ENCODE data around the gene GOLGA1.
A peak's percentile ranks its signal among the peaks of the same experiment; 100 is the strongest.
"Not testable (repeated sequence)": the region's sequence is repeated elsewhere in the genome, so short reads cannot be mapped to it uniquely, and the experiment has no call there.

The GOLGA1 gene

GRCh38 chr9:124964056-124964455, 23.2 kb upstream of the GOLGA1 start:
- Histone ChIP-seq H3K27ac (ENCODE audit: low read depth, low read length) (no peak overlapping the region), H3K9me3 (ENCODE audit: control insufficient read depth in 1 of 2, low read length in 2 of 2) (no peaks in the 10 kb centered on the region), H3K4me1 (ENCODE audit: control insufficient read depth in 1 of 2, insufficient read depth in 2 of 2, low read length in 2 of 2) (no peaks in the 10 kb centered on the region), H3K36me3 (ENCODE audit: control insufficient read depth in 1 of 2, insufficient read depth in 2 of 2, low read length in 2 of 2) (peaks cover 0 to 8% of the 10 kb centered on the region in 2 donors), H3K4me3 (ENCODE audit: low read depth in 1 of 2, low read length in 2 of 2) (no peak overlapping the region), H3K27me3 (ENCODE audit: control insufficient read depth in 1 of 2, insufficient read depth in 2 of 2, low read length in 2 of 2) (no peaks in the 10 kb centered on the region), H3K9ac (ENCODE audit: low read depth in 1 of 2, low read length in 2 of 2) (no peak overlapping the region)

GRCh38 chr9:124960409-124960752, 19.5 kb upstream of the GOLGA1 start:
- Histone ChIP-seq H3K36me3 (ENCODE audit: control insufficient read depth in 1 of 2, insufficient read depth in 2 of 2, low read length in 2 of 2) (no peaks in the 10 kb centered on the region), H3K4me3 (ENCODE audit: low read depth in 1 of 2, low read length in 2 of 2) (no peak overlapping the region)

DNA sequence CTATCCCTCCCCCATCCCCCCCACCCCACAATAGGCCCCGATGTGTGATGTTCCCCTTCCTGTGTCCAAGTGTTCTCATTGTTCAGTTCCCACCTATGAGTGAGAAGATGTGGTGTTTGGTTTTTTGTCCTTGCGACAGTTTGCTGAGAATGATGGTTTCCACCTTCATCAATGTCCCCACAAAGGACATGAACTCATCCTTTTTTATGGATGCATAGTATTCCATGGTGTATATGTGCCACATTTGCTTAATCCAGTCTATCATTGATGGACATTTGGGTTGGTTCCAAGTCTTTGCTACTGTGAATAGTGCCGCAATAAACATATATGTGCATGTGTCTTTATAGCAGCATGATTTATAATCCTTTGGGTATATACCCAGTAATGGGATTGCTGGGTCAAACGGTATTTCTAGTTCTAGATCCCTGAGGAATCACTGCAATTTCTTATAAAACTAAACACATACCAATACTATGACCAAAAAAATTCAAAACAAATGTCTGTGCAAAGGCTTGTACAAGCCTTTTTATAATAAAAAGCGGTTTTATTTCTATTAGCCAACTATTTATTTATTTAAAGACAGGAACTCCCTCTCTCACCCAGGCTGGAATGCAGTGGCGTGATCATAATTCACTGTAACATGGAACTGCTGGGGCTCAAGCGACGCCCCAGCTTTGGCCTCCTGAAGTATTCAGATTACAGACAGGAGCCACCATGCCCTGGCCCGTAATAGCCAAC, 19.0 kb upstream of the GOLGA1 start:
- not testable (repeated sequence) for H3K36me3 ChIP-seq (ENCODE audit: control insufficient read depth in 1 of 2, insufficient read depth in 2 of 2, low read length in 2 of 2); H3K4me1 ChIP-seq (ENCODE audit: control insufficient read depth in 1 of 2, insufficient read depth in 2 of 2, low read length in 2 of 2); H3K9me3 ChIP-seq (ENCODE audit: control insufficient read depth in 1 of 2, low read length in 2 of 2); H3K9ac ChIP-seq (ENCODE audit: low read depth in 1 of 2, low read length in 2 of 2); H3K4me3 ChIP-seq (ENCODE audit: low read depth in 1 of 2, low read length in 2 of 2); H3K27ac ChIP-seq (ENCODE audit: low read depth, low read length); H3K27me3 ChIP-seq (ENCODE audit: control insufficient read depth in 1 of 2, insufficient read depth in 2 of 2, low read length in 2 of 2)

More at GRCh38 chr9:124960409-124960752, 19.5 kb upstream of the GOLGA1 start:
- Histone ChIP-seq H3K4me1 (ENCODE audit: control insufficient read depth in 1 of 2, insufficient read depth in 2 of 2, low read length in 2 of 2) (no peaks in the 10 kb centered on the region), H3K9me3 (ENCODE audit: control insufficient read depth in 1 of 2, low read length in 2 of 2) (no peaks in the 10 kb centered on the region), H3K9ac (ENCODE audit: low read depth in 1 of 2, low read length in 2 of 2) (no peak overlapping the region), H3K27me3 (ENCODE audit: control insufficient read depth in 1 of 2, insufficient read depth in 2 of 2, low read length in 2 of 2) (no peaks in the 10 kb centered on the region), H3K27ac (ENCODE audit: low read depth, low read length) (no peak overlapping the region)

DNA sequence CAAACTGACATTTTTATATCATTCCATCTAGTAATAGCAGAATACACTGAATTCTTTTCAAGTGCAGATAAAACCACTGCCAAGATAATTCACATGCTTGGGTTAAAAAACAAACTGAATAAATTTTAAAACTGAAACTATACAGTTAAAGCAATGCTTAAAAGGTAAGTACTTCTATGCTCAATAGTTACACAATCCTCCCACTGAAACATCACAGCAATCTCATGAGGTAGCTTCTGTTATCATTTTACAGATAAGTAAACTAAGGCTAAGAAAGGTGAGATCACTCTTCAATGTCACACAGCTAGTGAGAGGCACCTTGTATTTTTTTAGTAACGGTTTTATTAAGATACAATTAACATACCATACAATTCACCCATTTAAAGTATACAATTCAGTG, 13.4 kb upstream of the GOLGA1 start:
- H3K4me1 ChIP-seq (ENCODE audit: control insufficient read depth in 1 of 2, insufficient read depth in 2 of 2, low read length in 2 of 2), result no peaks in the 10 kb centered on the region
- no peaks in the 10 kb centered on the region for H3K36me3 ChIP-seq (ENCODE audit: control insufficient read depth in 1 of 2, insufficient read depth in 2 of 2, low read length in 2 of 2)
- no peak overlapping the region for H3K4me3 ChIP-seq (ENCODE audit: low read depth in 1 of 2, low read length in 2 of 2)
- H3K9ac ChIP-seq (ENCODE audit: low read depth in 1 of 2, low read length in 2 of 2), result no peak overlapping the region
- no peak overlapping the region for H3K27ac ChIP-seq (ENCODE audit: low read depth, low read length)
- H3K9me3 ChIP-seq (ENCODE audit: control insufficient read depth in 1 of 2, low read length in 2 of 2), result no peaks in the 10 kb centered on the region
- no peaks in the 10 kb centered on the region for H3K27me3 ChIP-seq (ENCODE audit: control insufficient read depth in 1 of 2, insufficient read depth in 2 of 2, low read length in 2 of 2)

- H3K4me3 ChIP-seq (ENCODE audit: low read depth in 1 of 2, low read length in 2 of 2), result no peak overlapping the region
- H3K27me3 ChIP-seq (ENCODE audit: control insufficient read depth in 1 of 2, insufficient read depth in 2 of 2, low read length in 2 of 2), result no peaks in the 10 kb centered on the region
- no peak overlapping the region for H3K27ac ChIP-seq (ENCODE audit: low read depth, low read length)
- no peaks in the 10 kb centered on the region for H3K4me1 ChIP-seq (ENCODE audit: control insufficient read depth in 1 of 2, insufficient read depth in 2 of 2, low read length in 2 of 2)
- H3K36me3 ChIP-seq (ENCODE audit: control insufficient read depth in 1 of 2, insufficient read depth in 2 of 2, low read length in 2 of 2), result no peaks in the 10 kb centered on the region
- H3K9ac ChIP-seq (ENCODE audit: low read depth in 1 of 2, low read length in 2 of 2), result no peak overlapping the region
- H3K9me3 ChIP-seq (ENCODE audit: control insufficient read depth in 1 of 2, low read length in 2 of 2), result no peaks in the 10 kb centered on the region
These were observed 9.3 kb upstream of the GOLGA1 start for GRCh38 chr9:124950050-124950718.

DNA sequence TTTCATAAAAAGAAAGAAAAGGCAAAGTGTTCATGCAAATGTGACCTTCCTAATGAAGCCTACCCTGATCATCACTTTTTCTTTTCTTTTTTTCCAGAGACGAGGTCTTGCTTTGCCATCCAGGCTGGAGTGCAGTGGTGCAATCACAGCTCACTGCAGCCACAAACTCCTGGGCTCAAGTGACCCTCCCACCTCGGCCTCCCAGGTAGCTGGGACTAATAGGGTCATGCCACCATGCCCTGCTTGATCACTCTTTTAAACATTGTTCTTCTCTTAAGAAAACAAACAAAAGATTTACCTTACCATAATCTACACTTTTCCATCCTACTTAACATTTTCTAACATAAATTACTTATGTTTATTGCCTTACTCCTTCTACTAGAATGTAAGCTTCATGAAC, 8.5 kb upstream of the GOLGA1 start:
- H3K9ac ChIP-seq (ENCODE audit: low read depth in 1 of 2, low read length in 2 of 2), result no peak overlapping the region
- no peaks in the 10 kb centered on the region for H3K4me1 ChIP-seq (ENCODE audit: control insufficient read depth in 1 of 2, insufficient read depth in 2 of 2, low read length in 2 of 2)
- H3K36me3 ChIP-seq (ENCODE audit: control insufficient read depth in 1 of 2, insufficient read depth in 2 of 2, low read length in 2 of 2), result no peaks in the 10 kb centered on the region
- no peak overlapping the region for H3K27ac ChIP-seq (ENCODE audit: low read depth, low read length)
- no peaks in the 10 kb centered on the region for H3K9me3 ChIP-seq (ENCODE audit: control insufficient read depth in 1 of 2, low read length in 2 of 2)
- no peak overlapping the region for H3K4me3 ChIP-seq (ENCODE audit: low read depth in 1 of 2, low read length in 2 of 2)
- H3K27me3 ChIP-seq (ENCODE audit: control insufficient read depth in 1 of 2, insufficient read depth in 2 of 2, low read length in 2 of 2), result no peaks in the 10 kb centered on the region

GRCh38 chr9:124947727-124948391, 7.0 kb upstream of the GOLGA1 start:
- Histone ChIP-seq H3K36me3 (ENCODE audit: control insufficient read depth in 1 of 2, insufficient read depth in 2 of 2, low read length in 2 of 2) (no peaks in the 10 kb centered on the region), H3K27ac (ENCODE audit: low read depth, low read length) (no peak overlapping the region), H3K27me3 (ENCODE audit: control insufficient read depth in 1 of 2, insufficient read depth in 2 of 2, low read length in 2 of 2) (no peaks in the 10 kb centered on the region), H3K9me3 (ENCODE audit: control insufficient read depth in 1 of 2, low read length in 2 of 2) (no peaks in the 10 kb centered on the region), H3K4me1 (ENCODE audit: control insufficient read depth in 1 of 2, insufficient read depth in 2 of 2, low read length in 2 of 2) (no peaks in the 10 kb centered on the region), H3K9ac (ENCODE audit: low read depth in 1 of 2, low read length in 2 of 2) (no peak overlapping the region), H3K4me3 (ENCODE audit: low read depth in 1 of 2, low read length in 2 of 2) (no peak overlapping the region)

DNA sequence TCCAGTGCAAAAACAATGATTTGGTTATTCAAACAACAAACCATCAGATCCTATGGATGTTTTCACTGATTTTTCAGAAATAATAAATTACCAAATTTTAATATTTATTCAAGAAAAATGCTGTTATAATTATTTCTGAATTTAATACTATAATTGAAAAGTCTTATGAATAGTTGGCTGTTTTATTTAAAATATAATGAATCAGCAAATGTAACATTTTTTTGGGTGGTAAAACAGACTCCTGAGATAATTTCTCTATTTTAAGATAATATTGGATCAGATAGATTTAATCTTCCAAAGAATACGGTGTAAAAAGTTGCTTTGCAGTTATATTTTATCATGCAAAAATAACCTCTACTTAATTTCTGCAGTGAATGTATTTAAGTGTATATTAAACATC, 5.3 kb upstream of the GOLGA1 start:
- H3K27ac ChIP-seq (ENCODE audit: low read depth, low read length), result no peak overlapping the region
- peaks cover 5% of the 10 kb centered on the region in 2 donors for H3K4me1 ChIP-seq (ENCODE audit: control insufficient read depth in 1 of 2, insufficient read depth in 2 of 2, low read length in 2 of 2)
- no peak overlapping the region for H3K4me3 ChIP-seq (ENCODE audit: low read depth in 1 of 2, low read length in 2 of 2)
- H3K36me3 ChIP-seq (ENCODE audit: control insufficient read depth in 1 of 2, insufficient read depth in 2 of 2, low read length in 2 of 2), result no peaks in the 10 kb centered on the region
- H3K9ac ChIP-seq (ENCODE audit: low read depth in 1 of 2, low read length in 2 of 2), result no peak overlapping the region
- no peaks in the 10 kb centered on the region for H3K9me3 ChIP-seq (ENCODE audit: control insufficient read depth in 1 of 2, low read length in 2 of 2)
- no peaks in the 10 kb centered on the region for H3K27me3 ChIP-seq (ENCODE audit: control insufficient read depth in 1 of 2, insufficient read depth in 2 of 2, low read length in 2 of 2)

DNA sequence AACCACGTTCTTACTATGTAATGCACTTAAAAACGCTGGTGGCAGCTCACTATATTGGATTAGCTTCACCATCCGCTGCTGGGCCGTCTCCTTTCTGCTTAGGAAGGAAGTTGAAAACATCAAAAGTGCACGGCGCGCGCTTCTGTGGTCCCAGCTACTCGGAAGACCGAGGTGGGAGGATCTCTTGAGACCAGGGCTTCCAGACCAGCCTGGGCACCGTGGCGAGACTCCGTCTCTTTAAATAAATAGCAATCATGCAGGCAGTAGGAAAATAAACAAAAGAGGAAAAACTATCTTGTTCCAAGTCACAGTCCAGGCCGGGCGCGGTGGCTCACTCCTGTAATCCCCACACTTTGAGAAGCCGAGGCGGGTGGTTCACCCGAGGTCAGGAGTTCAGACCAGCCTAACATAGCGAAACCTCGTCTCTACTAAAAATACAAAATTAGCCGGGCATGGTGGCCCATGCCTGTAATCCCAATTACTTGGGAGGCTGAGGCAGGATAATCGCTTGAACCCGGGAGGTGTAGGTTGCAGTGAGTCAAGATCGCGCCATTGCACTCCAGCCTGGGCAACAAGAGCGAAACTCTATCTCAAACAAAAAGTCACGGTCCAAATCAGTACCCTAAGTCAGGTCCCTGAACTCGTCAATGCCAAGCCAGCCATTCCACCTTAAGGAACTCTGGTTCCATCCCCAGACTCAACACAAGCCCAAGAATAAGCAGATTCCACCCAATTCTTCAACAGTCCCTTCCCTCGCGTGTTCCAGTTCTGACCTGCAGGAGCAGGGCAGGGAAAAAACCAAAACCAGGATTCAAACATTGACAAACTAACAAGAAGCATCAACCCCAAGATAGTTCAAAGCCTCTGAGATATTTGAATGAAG, 1.0 kb upstream of the GOLGA1 start:
- Histone ChIP-seq H3K4me1 (ENCODE audit: control insufficient read depth in 1 of 2, insufficient read depth in 2 of 2, low read length in 2 of 2) (peaks cover 10 to 14% of the 10 kb centered on the region in 2 donors), H3K9ac (ENCODE audit: low read depth in 1 of 2, low read length in 2 of 2) (peak overlapping the region; percentile 98 to 99), H3K9me3 (ENCODE audit: control insufficient read depth in 1 of 2, low read length in 2 of 2) (no peaks in the 10 kb centered on the region), H3K4me3 (ENCODE audit: low read depth in 1 of 2, low read length in 2 of 2) (peak overlapping the region; percentile 88 to 97), H3K36me3 (ENCODE audit: control insufficient read depth in 1 of 2, insufficient read depth in 2 of 2, low read length in 2 of 2) (peaks cover 0 to 13% of the 10 kb centered on the region in 2 donors), H3K27me3 (ENCODE audit: control insufficient read depth in 1 of 2, insufficient read depth in 2 of 2, low read length in 2 of 2) (no peaks in the 10 kb centered on the region), H3K27ac (ENCODE audit: low read depth, low read length) (peak overlapping the region; percentile 98)
